NCI-H82 (cell line): ENCODE results near the gene PSKH1.
"Not testable (repeated sequence)": the region's sequence is repeated elsewhere in the genome, so short reads cannot be mapped to it uniquely, and the experiment has no call there.

Experiments
- DNase-seq: peaks from one replicate; lab custom pipeline; 2025; lab: John Stamatoyannopoulos, UW

PSKH1 gene

DNA sequence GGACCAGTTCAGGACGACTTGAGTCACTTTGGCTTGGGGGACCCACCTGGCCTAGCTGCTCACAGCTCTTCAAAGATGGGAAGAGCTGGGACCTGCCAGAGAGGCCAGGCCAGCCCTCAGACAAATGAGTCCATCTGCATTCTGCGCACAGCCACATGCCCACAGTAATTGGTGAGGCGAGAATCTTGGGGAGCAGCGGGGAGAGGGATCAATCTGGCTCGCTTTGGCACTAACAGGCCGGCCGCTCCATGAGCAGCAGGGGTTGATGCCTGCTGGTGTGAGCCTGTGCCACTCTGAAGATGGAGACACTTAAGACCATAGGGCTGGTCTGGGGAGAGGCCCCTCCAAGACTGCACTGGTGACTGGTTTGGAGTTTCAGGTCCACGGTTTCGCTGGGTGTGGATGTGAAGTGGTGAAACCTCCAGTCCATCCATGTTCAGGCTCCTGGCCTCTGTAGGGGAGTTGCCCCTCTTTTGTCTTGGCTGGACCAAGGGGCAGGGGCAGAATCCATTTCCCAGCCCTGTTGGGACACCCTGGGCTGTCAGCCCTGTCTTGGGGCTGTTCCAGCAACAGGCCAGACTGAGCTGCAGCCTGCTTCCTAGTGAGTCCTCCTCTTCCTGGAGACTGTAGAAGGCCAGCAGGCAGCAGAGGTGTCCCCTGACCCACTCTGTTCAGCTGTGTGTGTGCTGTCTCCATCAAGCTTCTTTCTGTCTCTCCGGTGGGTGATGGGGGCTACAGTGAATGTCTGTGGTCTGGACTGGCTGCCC, 31.3 kb downstream of the PSKH1 start:
- no peak for DNase-seq

- peak; percentile 67 for DNase-seq
Observed at GRCh38 chr16:67926181-67926750, 33.2 kb downstream of the PSKH1 start.

- DNase-seq: no peak
Observed at GRCh38 chr16:67927131-67927941, 34.3 kb downstream of the PSKH1 start.

DNA sequence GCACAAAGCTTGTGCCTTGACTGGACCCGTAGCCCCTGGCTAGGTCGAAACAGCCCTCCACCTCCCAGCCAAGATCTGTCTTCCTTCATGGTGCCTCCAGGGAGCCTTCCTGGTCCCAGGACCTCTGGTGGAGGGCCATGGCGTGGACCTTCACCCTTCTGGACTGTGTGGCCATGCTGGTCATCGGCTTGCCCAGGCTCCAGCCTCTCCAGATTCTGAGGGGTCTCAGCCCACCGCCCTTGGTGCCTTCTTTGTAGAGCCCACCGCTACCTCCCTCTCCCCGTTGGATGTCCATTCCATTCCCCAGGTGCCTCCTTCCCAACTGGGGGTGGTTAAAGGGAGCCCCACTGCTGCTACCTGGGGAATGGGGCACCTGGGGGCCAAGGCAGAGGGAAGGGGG, 35.1 kb downstream of the PSKH1 start:
- no peak for DNase-seq

- DNase-seq: peak; percentile 79
Observed at GRCh38 chr16:67928561-67929364, 35.7 kb downstream of the PSKH1 start.

DNA sequence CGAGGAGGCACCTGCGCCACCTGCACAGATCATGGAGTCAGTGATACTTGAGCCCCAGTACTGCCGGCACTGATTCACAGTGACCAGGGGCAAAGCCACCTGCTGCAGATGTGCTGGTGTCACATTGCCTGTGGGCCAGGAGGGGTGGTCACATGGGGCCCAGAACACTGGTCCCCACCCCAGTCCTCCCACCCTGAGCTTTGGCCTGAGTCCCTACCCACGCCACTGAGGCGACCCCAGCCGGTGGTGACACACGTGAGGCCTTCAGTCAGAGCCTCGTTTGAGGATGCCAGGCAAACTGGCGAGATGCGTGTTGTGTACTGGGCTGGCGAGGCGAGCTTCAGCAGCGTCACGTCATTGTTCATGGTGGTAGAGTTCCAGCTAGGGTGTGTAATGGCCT, 37.1 kb downstream of the PSKH1 start:
- no peak for DNase-seq

- no peak for DNase-seq
Observed at GRCh38 chr16:67930678-67931211, 37.7 kb downstream of the PSKH1 start.

GRCh38 chr16:67931712-67932461, 38.8 kb downstream of the PSKH1 start, which contains the start of gene CTRL:
TSS of gene CTRL (minus strand) at chr16:67931862. CDS start at chr16:67931852, 10 bp downstream.
- DNase-seq: no peak

DNA sequence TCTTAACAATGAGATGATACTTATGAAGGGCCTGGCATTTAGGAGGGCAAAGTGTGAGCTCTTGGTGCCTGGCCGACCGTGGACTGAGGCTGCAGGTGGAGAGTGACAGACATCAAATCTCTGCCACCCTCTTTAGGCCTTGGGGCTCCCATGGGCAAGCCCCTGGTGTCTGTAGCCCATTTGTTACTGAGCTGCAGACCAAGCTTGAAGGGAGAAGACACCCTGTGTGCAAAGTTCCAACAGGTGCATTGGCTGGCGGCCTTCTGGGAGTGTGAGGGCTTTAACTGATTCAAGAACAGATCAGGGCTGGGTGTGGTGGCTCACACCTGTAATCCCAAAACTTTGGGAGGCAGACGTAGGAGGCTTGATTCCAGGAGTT, 39.4 kb downstream of the PSKH1 start:
- no peak for DNase-seq

- DNase-seq: no peak
Observed at GRCh38 chr16:67933805-67934204, 40.8 kb downstream of the PSKH1 start.

DNA sequence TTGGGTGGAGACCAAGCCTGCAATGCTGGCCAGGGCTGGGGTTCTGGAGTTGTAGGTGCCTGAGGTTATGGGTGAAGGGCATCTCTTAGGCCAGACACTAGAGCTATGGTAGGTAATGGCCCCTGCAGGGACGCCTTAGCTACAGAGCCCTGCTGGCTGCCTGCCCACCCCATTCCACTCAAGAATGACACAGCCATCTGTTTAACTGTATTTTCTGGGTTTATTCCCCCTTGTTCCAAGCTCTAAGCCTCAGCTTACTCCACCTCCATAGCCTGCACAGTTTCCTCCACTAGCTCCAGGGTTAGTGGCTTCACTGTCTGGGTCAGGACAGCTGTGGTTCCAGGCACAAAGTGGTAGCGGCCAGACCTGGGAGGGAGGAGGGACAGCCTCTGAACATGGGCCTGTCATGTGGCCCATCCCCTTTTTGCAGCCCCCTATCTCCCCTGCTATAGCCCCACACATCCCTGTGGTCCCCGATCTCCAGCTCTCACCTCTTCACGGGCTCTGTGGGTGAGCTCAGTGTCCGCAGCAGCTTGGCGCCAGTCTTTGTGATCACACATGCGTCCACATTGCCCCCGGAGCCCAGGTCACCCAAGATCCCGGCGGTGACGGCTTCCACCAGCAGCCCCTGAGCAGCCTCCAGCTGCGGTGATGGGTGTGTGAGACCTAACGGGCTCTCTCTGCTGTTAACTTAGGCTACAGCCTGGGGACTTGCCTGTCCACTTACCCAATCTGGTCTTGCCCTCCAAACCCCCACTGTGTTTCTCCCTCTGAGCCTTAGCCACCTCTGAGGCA, 41.4 kb downstream of the PSKH1 start:
- DNase-seq: peak; percentile 45

DNA sequence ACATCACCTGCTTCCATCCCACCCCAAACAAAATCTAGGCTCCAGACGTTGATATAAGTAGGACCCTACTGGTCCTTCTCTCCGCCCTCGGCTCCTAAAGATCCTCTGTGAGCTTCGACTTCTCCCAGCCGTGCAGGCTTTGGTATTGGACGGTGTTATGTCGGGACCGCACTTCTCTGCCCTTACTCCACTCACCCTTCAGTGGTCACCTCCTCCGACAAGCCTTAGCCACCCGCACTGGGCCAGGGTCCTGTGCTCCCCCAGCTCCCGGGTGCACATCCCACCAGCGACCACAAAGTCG, 42.0 kb downstream of the PSKH1 start:
- peak; percentile 54 for DNase-seq

GRCh38 chr16:67935402-67936123, 42.5 kb downstream of the PSKH1 start:
- peak; percentile 99 for DNase-seq

GRCh38 chr16:67936124-67936879, 43.2 kb downstream of the PSKH1 start, which contains the start of gene PSMB10:
TSS of gene PSMB10 (minus strand) at chr16:67936850. CDS start at chr16:67936749, 101 bp downstream.
- DNase-seq: peak; percentile 51

- DNase-seq: no peak
Observed at GRCh38 chr16:67936880-67937605, 44.0 kb downstream of the PSKH1 start.

DNA sequence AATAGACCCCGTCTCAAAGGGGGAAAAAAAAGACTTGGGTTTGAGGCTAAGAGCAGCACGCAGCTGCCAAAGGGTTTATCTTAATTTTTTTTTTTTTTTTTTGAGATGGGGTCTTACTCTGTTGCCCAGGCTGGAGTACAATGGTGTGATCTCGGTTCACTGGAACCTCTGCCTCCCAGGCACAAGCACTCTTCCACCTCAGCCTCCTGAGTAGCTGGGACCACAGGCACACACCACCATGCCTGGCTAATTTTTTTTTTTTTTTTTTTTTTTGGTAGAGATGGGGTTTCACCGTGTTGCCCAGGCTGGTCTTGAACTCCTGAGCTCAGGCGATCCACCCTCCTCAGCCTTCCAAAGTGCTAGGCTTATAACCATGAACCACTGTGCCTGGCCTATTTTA, 44.7 kb downstream of the PSKH1 start:
- DNase-seq: not testable (repeated sequence)

DNA sequence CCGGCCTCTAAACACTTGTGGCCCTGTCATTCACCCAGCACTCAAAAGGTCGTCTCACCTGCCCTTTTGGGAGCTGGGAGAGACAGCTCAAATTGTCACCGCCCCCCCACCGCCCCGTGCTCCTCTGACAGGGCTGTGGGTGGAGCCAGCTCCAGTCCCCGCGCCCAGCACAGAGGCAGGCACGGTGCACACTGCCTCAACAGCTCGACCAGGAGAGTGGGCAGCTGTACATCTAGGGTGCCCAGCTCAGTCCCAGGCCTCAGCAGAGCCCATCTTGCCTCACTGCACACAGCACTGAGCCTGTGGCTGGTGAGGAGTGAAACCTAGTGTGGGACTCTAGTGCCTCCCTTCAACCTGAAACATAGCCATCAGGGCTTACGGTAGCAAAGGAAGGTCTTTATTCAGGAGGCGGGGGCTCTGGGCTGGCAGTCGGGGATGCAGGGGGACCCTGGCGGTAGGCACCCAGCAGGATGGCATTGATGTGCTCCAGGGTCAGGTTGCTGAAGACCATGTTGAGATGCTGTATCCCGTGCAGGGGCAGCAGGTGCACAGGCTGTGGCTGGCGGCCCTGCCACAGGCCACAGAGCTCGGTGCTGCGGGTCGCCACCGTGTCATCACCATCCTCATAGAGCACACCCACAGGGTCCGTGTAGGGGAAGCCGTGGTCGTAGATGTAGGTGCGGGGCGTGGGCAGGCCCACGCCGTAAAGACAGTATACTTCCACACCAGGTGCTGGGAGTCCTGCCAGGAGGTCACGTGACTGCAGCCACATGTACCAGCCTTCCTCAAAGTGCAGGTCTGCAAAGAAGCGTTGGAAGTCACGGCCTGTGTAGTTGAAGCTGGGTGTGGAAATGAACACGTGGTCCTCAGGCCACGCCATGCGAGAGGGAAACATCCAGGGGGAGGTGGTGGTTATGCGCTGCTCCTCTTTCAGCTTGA, 46.7 kb downstream of the PSKH1 start:
- DNase-seq: no peak
